Parathyroid adenoma (tissue), 2 donors: ENCODE results near the gene FAH.

Experiments used
- H2AFZ ChIP-seq: fragments of 300-600 bp; sonication (generic); one replicate; pipeline ENCODE4 v1.7.0; 2017; ENCODE audit warnings: antibody characterized with exemption, mild to moderate bottlenecking
- H3K27ac ChIP-seq: fragments of 300-600 bp; sonication (generic); one replicate; pipeline ENCODE4 v1.7.0; 2017
- H3K27me3 ChIP-seq: fragments of 300-600 bp; sonication (generic); one replicate; pipeline ENCODE4 v1.7.0; 2017; ENCODE audit warnings: low read length; ENCODE audit not compliant: control insufficient read depth, insufficient read depth
- H3K36me3 ChIP-seq: fragments of 300-600 bp; sonication (generic); one replicate; pipeline ENCODE4 v1.7.0; 2017; ENCODE audit warnings: low read length; ENCODE audit not compliant: control insufficient read depth, insufficient read depth
- H3K4me1 ChIP-seq: fragments of 300-600 bp; sonication (generic); one replicate; pipeline ENCODE4 v1.7.0; 2017; ENCODE audit warnings: control low read depth
- H3K4me2 ChIP-seq: fragments of 300-600 bp; sonication (generic); one replicate; pipeline ENCODE4 v1.7.0; 2017; ENCODE audit warnings: low read length
- H3K4me3 ChIP-seq: fragments of 300-600 bp; sonication (generic); one replicate; pipeline ENCODE4 v1.7.0; 2017; ENCODE audit warnings: low read depth, low read length
- H3K79me2 ChIP-seq: fragments of 300-600 bp; sonication (generic); one replicate; pipeline ENCODE4 v1.7.0; 2017; ENCODE audit warnings: control low read depth
- H3K9ac ChIP-seq: fragments of 300-600 bp; sonication (generic); one replicate; pipeline ENCODE4 v1.7.0; 2017; ENCODE audit warnings: mild to moderate bottlenecking
- H3K9me3 ChIP-seq: fragments of 300-600 bp; sonication (generic); one replicate; pipeline ENCODE4 v1.7.0; 2017; ENCODE audit warnings: low read length; ENCODE audit not compliant: control insufficient read depth
- TF ChIP-seq, protein P1 (sequence below): fragments of 300-600 bp; sonication (generic); IDR thresholded peaks from one replicate; pipeline ENCODE4 v1.7.0; 2017; ENCODE audit warnings: antibody characterized with exemption, mild to moderate bottlenecking
- donor health status: primary hyperparathyroidism.

Gene FAH

DNA sequence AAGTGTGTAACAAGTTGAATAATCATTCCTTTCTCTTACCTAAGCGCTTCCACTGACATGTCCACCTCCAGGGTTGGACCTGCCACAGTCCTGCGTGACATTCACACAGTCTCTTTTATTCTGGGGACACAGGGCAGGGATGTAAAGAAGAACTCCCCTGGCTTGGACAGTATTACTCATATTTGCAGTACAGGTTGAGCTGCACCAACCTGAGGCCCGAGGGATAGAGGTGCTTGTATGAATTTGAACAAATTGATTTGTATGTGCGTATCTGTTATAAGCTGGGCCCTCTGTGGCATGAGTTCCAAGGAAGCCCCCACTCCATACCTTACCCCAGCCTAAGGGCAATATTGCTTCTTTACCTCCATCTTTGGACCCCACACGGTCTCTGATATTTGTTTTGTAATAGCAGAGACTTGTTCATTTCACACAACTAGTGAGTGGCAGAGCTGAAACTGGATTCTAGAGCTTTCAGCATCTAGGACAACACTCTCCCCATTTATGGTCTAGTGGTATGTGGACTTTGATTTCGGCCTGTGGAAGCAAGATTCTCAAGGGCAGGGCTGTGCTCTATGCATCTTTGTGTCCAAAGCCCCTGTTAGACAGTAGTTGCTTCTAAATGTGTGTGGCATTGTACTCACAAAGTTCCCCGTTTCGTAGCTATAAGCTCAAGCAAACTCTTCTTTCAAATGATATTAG lies 39.2 kb downstream of the FAH start:
- Histone ChIP-seq H3K4me1 (no peaks in the 10 kb centered on the region), H3K27me3 (no peaks in the 10 kb centered on the region), H3K36me3 (no peaks in the 10 kb centered on the region), H2AFZ (no peak overlapping the region), H3K79me2 (no peaks in the 10 kb centered on the region), H3K4me2 (no peak overlapping the region), H3K9ac (no peak overlapping the region), H3K9me3 (no peaks in the 10 kb centered on the region), H3K27ac (no peak overlapping the region), H3K4me3 (no peak overlapping the region)
- TF ChIP-seq, protein P1, sequence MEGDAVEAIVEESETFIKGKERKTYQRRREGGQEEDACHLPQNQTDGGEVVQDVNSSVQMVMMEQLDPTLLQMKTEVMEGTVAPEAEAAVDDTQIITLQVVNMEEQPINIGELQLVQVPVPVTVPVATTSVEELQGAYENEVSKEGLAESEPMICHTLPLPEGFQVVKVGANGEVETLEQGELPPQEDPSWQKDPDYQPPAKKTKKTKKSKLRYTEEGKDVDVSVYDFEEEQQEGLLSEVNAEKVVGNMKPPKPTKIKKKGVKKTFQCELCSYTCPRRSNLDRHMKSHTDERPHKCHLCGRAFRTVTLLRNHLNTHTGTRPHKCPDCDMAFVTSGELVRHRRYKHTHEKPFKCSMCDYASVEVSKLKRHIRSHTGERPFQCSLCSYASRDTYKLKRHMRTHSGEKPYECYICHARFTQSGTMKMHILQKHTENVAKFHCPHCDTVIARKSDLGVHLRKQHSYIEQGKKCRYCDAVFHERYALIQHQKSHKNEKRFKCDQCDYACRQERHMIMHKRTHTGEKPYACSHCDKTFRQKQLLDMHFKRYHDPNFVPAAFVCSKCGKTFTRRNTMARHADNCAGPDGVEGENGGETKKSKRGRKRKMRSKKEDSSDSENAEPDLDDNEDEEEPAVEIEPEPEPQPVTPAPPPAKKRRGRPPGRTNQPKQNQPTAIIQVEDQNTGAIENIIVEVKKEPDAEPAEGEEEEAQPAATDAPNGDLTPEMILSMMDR: no peak

DNA sequence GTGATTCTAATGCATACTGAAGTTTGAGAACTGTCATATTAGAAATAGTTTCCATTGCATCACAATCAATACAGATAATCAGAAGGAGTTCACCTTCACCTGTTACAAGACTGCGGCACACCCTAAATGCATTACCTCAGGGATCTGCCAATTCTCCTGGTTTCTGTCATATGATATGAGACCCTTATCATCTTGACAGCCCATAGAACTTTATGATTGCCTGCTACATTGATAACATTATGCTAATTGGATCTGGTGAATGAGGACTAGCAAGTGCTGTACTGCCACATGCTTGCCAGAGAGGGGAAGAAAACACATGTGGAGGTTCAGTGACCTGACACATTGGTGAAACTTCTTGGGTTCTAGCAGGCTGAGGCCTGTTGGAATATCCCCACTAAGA lies 41.4 kb downstream of the FAH start:
- no peaks in the 10 kb centered on the region for H3K9me3 ChIP-seq
- H3K27me3 ChIP-seq: no peaks in the 10 kb centered on the region
- H3K79me2 ChIP-seq: no peaks in the 10 kb centered on the region
- H3K4me3 ChIP-seq: no peak overlapping the region
- H3K27ac ChIP-seq: no peak overlapping the region
- no peak overlapping the region for H2AFZ ChIP-seq
- no peaks in the 10 kb centered on the region for H3K4me1 ChIP-seq
- H3K36me3 ChIP-seq: no peaks in the 10 kb centered on the region
- H3K4me2 ChIP-seq: no peak overlapping the region
- TF ChIP-seq, protein P1: no peak
- H3K9ac ChIP-seq: no peak overlapping the region

DNA sequence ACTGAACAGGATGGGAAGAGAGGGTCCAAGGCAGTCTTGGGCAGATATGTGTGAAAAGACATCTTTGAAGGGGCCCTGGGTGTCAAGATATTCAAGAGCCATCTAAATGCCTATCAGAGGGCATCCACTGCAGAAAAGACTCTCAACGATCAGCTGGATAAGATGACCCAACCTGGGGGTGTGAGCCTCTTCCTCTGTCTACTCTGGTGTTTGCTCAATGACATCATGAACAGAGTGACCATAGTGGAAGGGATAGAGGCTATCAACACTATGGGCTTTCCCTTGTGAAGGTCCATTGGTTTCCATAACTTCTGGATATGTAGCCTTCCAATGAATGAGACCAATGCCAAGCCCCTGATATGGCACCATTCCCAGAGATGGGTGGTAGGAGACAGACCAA lies 42.1 kb downstream of the FAH start:
- H3K4me3 ChIP-seq: no peak overlapping the region
- H3K4me2 ChIP-seq: no peak overlapping the region
- H3K9ac ChIP-seq: no peak overlapping the region
- H3K27ac ChIP-seq: no peak overlapping the region
- H3K36me3 ChIP-seq: no peaks in the 10 kb centered on the region
- no peaks in the 10 kb centered on the region for H3K79me2 ChIP-seq
- no peaks in the 10 kb centered on the region for H3K9me3 ChIP-seq
- no peaks in the 10 kb centered on the region for H3K27me3 ChIP-seq
- H2AFZ ChIP-seq: no peak overlapping the region
- TF ChIP-seq, protein P1: no peak
- H3K4me1 ChIP-seq: no peaks in the 10 kb centered on the region

DNA sequence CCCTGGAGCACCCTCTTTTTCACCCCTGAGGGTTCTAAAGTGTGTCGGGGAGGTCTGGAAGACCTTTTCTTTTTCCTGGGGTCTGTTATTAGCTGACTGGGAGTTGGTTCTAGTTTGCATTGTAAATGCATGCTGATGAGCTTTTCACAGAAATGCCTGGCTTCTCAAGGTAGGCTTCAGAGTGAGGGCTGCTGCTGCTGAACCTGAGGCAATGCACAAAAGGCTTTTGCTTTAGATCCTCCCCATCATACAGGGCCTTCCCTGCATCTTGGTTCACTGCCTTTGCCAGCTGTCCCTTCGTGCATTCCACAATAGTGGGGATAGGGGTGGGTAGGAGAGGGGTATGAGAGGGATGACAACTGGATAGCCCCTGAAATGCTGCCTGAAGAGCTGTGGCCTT lies 46.6 kb downstream of the FAH start:
- no peaks in the 10 kb centered on the region for H3K9me3 ChIP-seq
- no peaks in the 10 kb centered on the region for H3K79me2 ChIP-seq
- H3K4me2 ChIP-seq: no peak overlapping the region
- no peak overlapping the region for H3K9ac ChIP-seq
- no peaks in the 10 kb centered on the region for H3K27me3 ChIP-seq
- H3K36me3 ChIP-seq: no peaks in the 10 kb centered on the region
- TF ChIP-seq, protein P1: no peak
- no peaks in the 10 kb centered on the region for H3K4me1 ChIP-seq
- H3K4me3 ChIP-seq: no peak overlapping the region
- H2AFZ ChIP-seq: no peak overlapping the region
- H3K27ac ChIP-seq: no peak overlapping the region

DNA sequence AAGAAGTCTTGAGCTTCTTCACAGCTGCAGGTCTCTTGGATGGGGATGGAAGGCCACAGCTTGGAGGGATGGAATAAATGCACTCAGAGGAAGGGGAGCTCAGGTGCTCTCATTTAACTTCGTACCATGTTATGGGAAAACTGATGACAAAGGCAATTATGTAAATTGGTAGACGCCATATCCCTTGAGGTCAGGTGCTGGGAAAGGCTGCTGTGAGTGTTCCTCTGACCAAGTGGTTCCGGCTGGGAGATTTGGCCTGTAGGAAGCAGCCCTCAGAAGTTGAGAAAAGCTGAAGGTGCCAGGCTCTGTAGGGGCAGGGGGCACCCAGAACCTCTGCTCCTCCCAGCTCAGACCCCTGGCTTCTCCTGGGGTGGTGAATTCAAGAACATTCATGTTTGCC lies 47.1 kb downstream of the FAH start:
- H3K4me2 ChIP-seq: no peak overlapping the region
- H3K4me1 ChIP-seq: no peaks in the 10 kb centered on the region
- H3K4me3 ChIP-seq: no peak overlapping the region
- no peak overlapping the region for H3K27ac ChIP-seq
- H3K9ac ChIP-seq: no peak overlapping the region
- no peaks in the 10 kb centered on the region for H3K36me3 ChIP-seq
- no peaks in the 10 kb centered on the region for H3K9me3 ChIP-seq
- H3K27me3 ChIP-seq: no peaks in the 10 kb centered on the region
- TF ChIP-seq, protein P1: no peak
- no peak overlapping the region for H2AFZ ChIP-seq
- H3K79me2 ChIP-seq: no peaks in the 10 kb centered on the region
